Neural crest cell (in vitro differentiated cells): Measurements from ENCODE around the gene GIPC2. TPM values are rescaled to one million over a fixed set of nuclear protein-coding genes. Genes with fewer than 3 reads are reported as not detected.
"Not testable (repeated sequence)": the region's sequence is repeated elsewhere in the genome, so short reads cannot be mapped to it uniquely, and the experiment has no call there.

Experiments used
- DNase-seq: peaks from one replicate; pipeline ENCODE4 v3.0.0; 2021; ENCODE audit warnings: low read depth, mixed read lengths, low spot score
- H3K27ac Mint-ChIP-seq: one replicate; pipeline ENCODE4 v1.8.0; 2021; ENCODE audit warnings: mild to moderate bottlenecking, mixed read lengths; ENCODE audit not compliant: unreplicated experiment
- H3K27me3 Mint-ChIP-seq: 2 replicates; pipeline ENCODE4 v1.8.0; 2021; ENCODE audit warnings: low read depth, mild to moderate bottlenecking, mixed read lengths
- H3K36me3 Mint-ChIP-seq: 2 replicates; pipeline ENCODE4 v1.8.0; 2021; ENCODE audit warnings: low read depth, mild to moderate bottlenecking, mixed read lengths
- H3K4me1 Mint-ChIP-seq: 2 replicates; pipeline ENCODE4 v1.8.0; 2021; ENCODE audit warnings: mixed read lengths
- H3K4me3 Mint-ChIP-seq: one replicate; pipeline ENCODE4 v1.8.0; 2021; ENCODE audit warnings: mild to moderate bottlenecking, mixed read lengths
- H3K9me3 Mint-ChIP-seq: 2 replicates; pipeline ENCODE4 v1.8.0; 2021; ENCODE audit warnings: mixed read lengths
- CTCF ChIP-seq: fragments of 200-600 bp; sonication (generic); conservative IDR thresholded peaks from 2 replicates; pipeline ENCODE4 v1.5.0; 2021; ENCODE audit warnings: antibody characterized with exemption, mild to moderate bottlenecking
- total RNA-seq: library from RNA; stranded (reverse); gene quantifications from 2 replicates; pipeline ENCODE4 v1.2.1, GENCODE V29; 2021

Gene GIPC2
- total RNA-seq, 1 donor from 2014 or later, result not detected

GRCh38 chr1:78009276-78009675 lies 36.5 kb upstream of the GIPC2 start:
- H3K4me3 Mint-ChIP-seq, result peak overlapping the region; percentile 33
- no peak for DNase-seq
- no peaks in the 10 kb centered on the region for H3K9me3 Mint-ChIP-seq
- H3K4me1 Mint-ChIP-seq, result peaks cover 23% of the 10 kb centered on the region
- peaks cover 4% of the 10 kb centered on the region for H3K36me3 Mint-ChIP-seq
- H3K27ac Mint-ChIP-seq, result no peak overlapping the region
- H3K27me3 Mint-ChIP-seq, result peaks cover 2% of the 10 kb centered on the region
- TF ChIP-seq CTCF, result no peak

GRCh38 chr1:78009836-78010235 lies 35.9 kb upstream of the GIPC2 start:
- Mint-ChIP-seq H3K4me3 (no peak overlapping the region), H3K27ac (no peak overlapping the region), H3K9me3 (no peaks in the 10 kb centered on the region), H3K4me1 (peaks cover 18% of the 10 kb centered on the region), H3K36me3 (peaks cover 5% of the 10 kb centered on the region), H3K27me3 (no peaks in the 10 kb centered on the region)
- TF ChIP-seq CTCF, result no peak
- no peak for DNase-seq

GRCh38 chr1:78011050-78011449 lies 34.7 kb upstream of the GIPC2 start:
- Mint-ChIP-seq H3K27ac (no peak overlapping the region), H3K4me1 (peaks cover 5% of the 10 kb centered on the region), H3K27me3 (no peaks in the 10 kb centered on the region), H3K36me3 (peaks cover 7% of the 10 kb centered on the region), H3K9me3 (no peaks in the 10 kb centered on the region), H3K4me3 (no peak overlapping the region)
- no peak for DNase-seq
- no peak for TF ChIP-seq CTCF

- H3K4me1 Mint-ChIP-seq, result peaks cover 3% of the 10 kb centered on the region
- no peaks in the 10 kb centered on the region for H3K9me3 Mint-ChIP-seq
- H3K27me3 Mint-ChIP-seq, result no peaks in the 10 kb centered on the region
- TF ChIP-seq CTCF, result no peak
- H3K4me3 Mint-ChIP-seq, result no peak overlapping the region
- no peak overlapping the region for H3K27ac Mint-ChIP-seq
- DNase-seq, result no peak
- peaks cover 7% of the 10 kb centered on the region for H3K36me3 Mint-ChIP-seq
These were observed 30.6 kb upstream of the GIPC2 start for GRCh38 chr1:78015148-78015547.

GRCh38 chr1:78019024-78019423 lies 26.7 kb upstream of the GIPC2 start:
- H3K4me3 Mint-ChIP-seq, result no peak overlapping the region
- no peaks in the 10 kb centered on the region for H3K27me3 Mint-ChIP-seq
- H3K4me1 Mint-ChIP-seq, result no peaks in the 10 kb centered on the region
- no peaks in the 10 kb centered on the region for H3K9me3 Mint-ChIP-seq
- no peak overlapping the region for H3K27ac Mint-ChIP-seq
- DNase-seq, result no peak
- TF ChIP-seq CTCF, result no peak
- peaks cover 3% of the 10 kb centered on the region for H3K36me3 Mint-ChIP-seq

GRCh38 chr1:78021134-78021533 lies 24.6 kb upstream of the GIPC2 start:
- not testable (repeated sequence) for H3K9me3 Mint-ChIP-seq, H3K27ac Mint-ChIP-seq, H3K36me3 Mint-ChIP-seq, H3K4me3 Mint-ChIP-seq, H3K4me1 Mint-ChIP-seq, H3K27me3 Mint-ChIP-seq, DNase-seq
